Measurements from ENCODE around the gene SF3B2.

SF3B2 gene

GRCh38 chr11:66013762-66014100 is 38.4 kb upstream of the SF3B2 start:
- Histone ChIP-seq H3K79me2 (no peaks in the 10 kb centered on the region), H3K4me1 (peaks cover 14% of the 10 kb centered on the region), H3K36me3 (ENCODE audit: control insufficient read depth, insufficient read depth, low read length) (no peaks in the 10 kb centered on the region), H3K9ac (no peak overlapping the region), H3K4me3 (ENCODE audit: low read depth, low read length) (no peak overlapping the region), H3K27ac (no peak overlapping the region), H3K9me3 (ENCODE audit: control insufficient read depth, low read length) (no peaks in the 10 kb centered on the region), H3K27me3 (ENCODE audit: control insufficient read depth, insufficient read depth, low read length) (no peaks in the 10 kb centered on the region), H3K4me2 (ENCODE audit: low read length) (no peak overlapping the region), H2AFZ (no peak overlapping the region)
- TF ChIP-seq, protein P1, sequence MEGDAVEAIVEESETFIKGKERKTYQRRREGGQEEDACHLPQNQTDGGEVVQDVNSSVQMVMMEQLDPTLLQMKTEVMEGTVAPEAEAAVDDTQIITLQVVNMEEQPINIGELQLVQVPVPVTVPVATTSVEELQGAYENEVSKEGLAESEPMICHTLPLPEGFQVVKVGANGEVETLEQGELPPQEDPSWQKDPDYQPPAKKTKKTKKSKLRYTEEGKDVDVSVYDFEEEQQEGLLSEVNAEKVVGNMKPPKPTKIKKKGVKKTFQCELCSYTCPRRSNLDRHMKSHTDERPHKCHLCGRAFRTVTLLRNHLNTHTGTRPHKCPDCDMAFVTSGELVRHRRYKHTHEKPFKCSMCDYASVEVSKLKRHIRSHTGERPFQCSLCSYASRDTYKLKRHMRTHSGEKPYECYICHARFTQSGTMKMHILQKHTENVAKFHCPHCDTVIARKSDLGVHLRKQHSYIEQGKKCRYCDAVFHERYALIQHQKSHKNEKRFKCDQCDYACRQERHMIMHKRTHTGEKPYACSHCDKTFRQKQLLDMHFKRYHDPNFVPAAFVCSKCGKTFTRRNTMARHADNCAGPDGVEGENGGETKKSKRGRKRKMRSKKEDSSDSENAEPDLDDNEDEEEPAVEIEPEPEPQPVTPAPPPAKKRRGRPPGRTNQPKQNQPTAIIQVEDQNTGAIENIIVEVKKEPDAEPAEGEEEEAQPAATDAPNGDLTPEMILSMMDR (IDR thresholded peaks at IDR 0.05): no peak

- H2AFZ ChIP-seq: peak overlapping the region; percentile 56
- H3K9me3 ChIP-seq (ENCODE audit: control insufficient read depth, low read length): no peaks in the 10 kb centered on the region
- H3K27me3 ChIP-seq (ENCODE audit: control insufficient read depth, insufficient read depth, low read length): no peaks in the 10 kb centered on the region
- no peak overlapping the region for H3K4me2 ChIP-seq (ENCODE audit: low read length)
- no peaks in the 10 kb centered on the region for H3K36me3 ChIP-seq (ENCODE audit: control insufficient read depth, insufficient read depth, low read length)
- peak overlapping the region; percentile 92 for H3K27ac ChIP-seq
- no peak overlapping the region for H3K9ac ChIP-seq
- TF ChIP-seq, protein P1 (IDR thresholded peaks at IDR 0.05): no peak
- H3K4me3 ChIP-seq (ENCODE audit: low read depth, low read length): no peak overlapping the region
- H3K4me1 ChIP-seq: peaks cover 14% of the 10 kb centered on the region
- H3K79me2 ChIP-seq: no peaks in the 10 kb centered on the region
Measured at GRCh38 chr11:66014804-66015453, 37.2 kb upstream of the SF3B2 start.

DNA sequence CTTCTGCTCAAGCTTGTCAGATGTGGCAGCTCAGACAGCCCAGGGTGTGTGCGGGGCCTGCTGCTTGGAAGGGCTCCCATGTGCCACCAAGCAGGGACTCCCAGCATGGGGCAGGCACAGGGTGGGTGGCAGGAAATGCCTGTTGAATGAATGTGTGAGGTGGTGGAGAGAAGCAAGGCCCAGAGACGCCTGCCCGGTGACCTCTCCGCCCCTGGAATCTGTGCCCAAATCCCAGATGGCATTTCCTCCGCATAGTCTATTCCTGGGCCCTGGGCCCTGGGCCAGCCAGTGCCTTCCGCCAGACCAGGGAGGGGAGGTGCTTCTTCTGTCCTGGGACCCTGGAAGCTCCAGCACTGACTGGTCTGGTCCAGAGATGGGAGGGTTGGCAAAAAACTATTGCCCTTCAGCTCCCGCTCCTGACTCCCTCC is 36.7 kb upstream of the SF3B2 start:
- no peaks in the 10 kb centered on the region for H3K27me3 ChIP-seq (ENCODE audit: control insufficient read depth, insufficient read depth, low read length)
- H3K9ac ChIP-seq: no peak overlapping the region
- H3K4me1 ChIP-seq: peaks cover 14% of the 10 kb centered on the region
- H3K9me3 ChIP-seq (ENCODE audit: control insufficient read depth, low read length): no peaks in the 10 kb centered on the region
- no peaks in the 10 kb centered on the region for H3K36me3 ChIP-seq (ENCODE audit: control insufficient read depth, insufficient read depth, low read length)
- no peak overlapping the region for H3K4me3 ChIP-seq (ENCODE audit: low read depth, low read length)
- peak overlapping the region; percentile 56 for H2AFZ ChIP-seq
- TF ChIP-seq, protein P1 (IDR thresholded peaks at IDR 0.05): no peak
- H3K4me2 ChIP-seq (ENCODE audit: low read length): no peak overlapping the region
- peak overlapping the region; percentile 92 for H3K27ac ChIP-seq
- no peaks in the 10 kb centered on the region for H3K79me2 ChIP-seq

DNA sequence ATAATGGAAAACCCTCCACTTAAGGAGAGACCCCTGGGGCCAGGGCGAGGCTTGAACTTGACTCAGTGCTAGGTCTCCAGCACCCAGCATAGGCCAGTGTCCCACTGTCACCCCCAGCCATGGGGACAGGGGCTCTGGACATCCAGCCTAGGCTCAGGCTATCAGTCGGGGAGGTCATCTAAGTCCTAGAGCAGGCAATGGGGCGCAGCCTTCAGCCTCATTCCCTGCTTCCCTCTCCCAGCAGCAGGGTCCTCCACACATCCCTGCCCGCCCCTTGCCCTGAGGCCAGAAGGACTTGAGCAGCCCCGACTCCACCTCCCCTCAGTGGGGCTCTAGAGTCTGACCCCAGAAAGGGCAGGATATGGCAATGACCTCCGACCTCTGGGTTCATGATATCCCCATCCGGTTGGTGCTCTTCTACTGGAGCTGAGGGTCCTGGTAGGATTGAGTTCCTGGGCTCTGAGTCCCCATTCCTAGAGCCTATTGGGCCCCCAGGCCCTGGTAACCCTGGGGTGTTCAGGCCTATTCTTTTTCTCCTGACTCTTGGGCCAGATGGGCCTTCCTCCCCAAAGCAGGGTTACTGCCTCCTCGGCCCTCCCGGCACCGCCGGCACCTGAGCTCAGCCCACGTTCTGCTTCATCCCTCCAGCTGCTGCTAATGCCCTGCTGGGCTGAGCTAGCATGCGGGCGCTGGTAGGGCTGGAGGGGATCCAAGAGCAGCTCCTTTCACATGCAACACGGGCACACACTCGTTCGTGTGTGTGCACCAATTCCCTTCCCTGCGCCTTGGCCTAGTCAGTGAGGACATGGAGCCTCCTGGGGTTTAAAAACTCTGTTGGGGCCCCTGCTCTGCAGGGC is 36.0 kb upstream of the SF3B2 start:
- Histone ChIP-seq H3K27ac (peak overlapping the region; percentile 92), H3K9ac (no peak overlapping the region)

More for the DNA sequence above, 36.0 kb upstream of the SF3B2 start:
- Histone ChIP-seq H3K79me2 (no peaks in the 10 kb centered on the region), H3K27me3 (ENCODE audit: control insufficient read depth, insufficient read depth, low read length) (no peaks in the 10 kb centered on the region), H3K9me3 (ENCODE audit: control insufficient read depth, low read length) (no peaks in the 10 kb centered on the region), H3K4me3 (ENCODE audit: low read depth, low read length) (no peak overlapping the region), H3K4me1 (peaks cover 14% of the 10 kb centered on the region), H3K36me3 (ENCODE audit: control insufficient read depth, insufficient read depth, low read length) (no peaks in the 10 kb centered on the region), H3K4me2 (ENCODE audit: low read length) (no peak overlapping the region), H2AFZ (peak overlapping the region; percentile 56)
- TF ChIP-seq, protein P1 (IDR thresholded peaks at IDR 0.05): no peak
